K562 (cell line): ENCODE data around the gene CREB3L4. TPM values are rescaled to one million over a fixed set of nuclear protein-coding genes. Genes with fewer than 3 reads are reported as not detected.
A peak's percentile ranks its signal among the peaks of the same experiment; 100 is the strongest.

ENCODE experiments used
- ARNT ChIP-seq, 2 experiments: fragments of 450-650 bp; IDR thresholded peaks; 2 replicates each; pipeline ENCODE4 v1.6.1; 2016; ENCODE audit warnings: mild to moderate bottlenecking in 1 of 2
- BCLAF1 ChIP-seq, 2 experiments: fragments of 450-650 bp in 1 of 2; IDR thresholded peaks; 2 replicates each; pipeline ENCODE4 v1.6.1; 2011 to 2017; ENCODE audit warnings: low read depth in 2 of 2, antibody characterized with exemption in 1 of 2, borderline replicate concordance in 1 of 2, low read length in 1 of 2, mild to moderate bottlenecking in 1 of 2, mixed read lengths in 1 of 2; ENCODE audit not compliant: control insufficient read depth in 1 of 2
- CBFA2T3 ChIP-seq: fragments of 450-650 bp; IDR thresholded peaks from 2 replicates; pipeline ENCODE4 v1.6.1; 2017
- DEAF1 ChIP-seq: fragments of 450-650 bp; formaldehyde crosslinking; IDR thresholded peaks from 2 replicates; pipeline ENCODE4 v1.4.0; 2020; ENCODE audit warnings: mild to moderate bottlenecking, moderate library complexity
- ILF3 ChIP-seq: fragments of 450-650 bp; IDR thresholded peaks from 2 replicates; pipeline ENCODE4 v1.6.1; 2018; ENCODE audit warnings: antibody characterized with exemption, mild to moderate bottlenecking, moderate library complexity, borderline replicate concordance
- KAT2B ChIP-seq: IDR thresholded peaks from one replicate; pipeline ENCODE4 v1.6.1; 2012; ENCODE audit warnings: low read depth, mild to moderate bottlenecking, control low read depth, inconsistent platforms, low read length, moderate library complexity
- KLF13 ChIP-seq: fragments of 450-650 bp; IDR thresholded peaks from 2 replicates; pipeline ENCODE4 v1.6.1; 2016; ENCODE audit warnings: missing genetic modification characterization, low read depth, mild to moderate bottlenecking, missing compliant biosample characterization, moderate library complexity, borderline replicate concordance
- KLF6 ChIP-seq: fragments of 250-450 bp; sonication (Bioruptor Pico); IDR thresholded peaks from 2 replicates; pipeline ENCODE4 v1.4.0; 2020; ENCODE audit warnings: mild to moderate bottlenecking, moderate library complexity, borderline replicate concordance
- SMARCA4 ChIP-seq: fragments of 450-650 bp; IDR thresholded peaks from 2 replicates; pipeline ENCODE4 v1.6.1; 2016
- ZBTB40 ChIP-seq, 2 experiments: fragments of 450-650 bp in 1 of 2; sonication (generic) in 1 of 2; formaldehyde crosslinking in 1 of 2; IDR thresholded peaks; 2 replicates each; pipeline versions ENCODE4 v1.7.1 to v1.9.0; 2016 to 2022; ENCODE audit warnings: inconsistent platforms in 1 of 2, mild to moderate bottlenecking in 1 of 2, missing genetic modification reagents in 1 of 2
- polyA plus RNA-seq, 8 experiments: library from polyadenylated mRNA; depleted of rRNA in 4 of 8; stranded (reverse) in 5 of 8; unstranded in 3 of 8; fragments of >200 nt; fragmentation: Nextera tagmentation in 2 of 8; fragmentation: Illumina TruSeq in 1 of 8; extraction: Ambion mirVana in 2 of 8; extraction: Trizol in 1 of 8; gene quantifications; 2 replicates each; pipeline versions ENCODE4 v1.2.1 to v1.2.3, GENCODE V29; 2011 to 2014; ENCODE audit warnings: inconsistent platforms in 1 of 8, missing spikeins in 1 of 8
- total RNA-seq, 7 experiments: library from RNA; depleted of rRNA in 6 of 7; stranded (reverse); fragments of >200 nt in 6 of 7; fragmentation: Illumina TruSeq in 2 of 7; extraction: Trizol in 2 of 7; gene quantifications; 2 replicates each; pipeline versions ENCODE4 v1.2.1 to v1.2.3, GENCODE V29; 2011 to 2021; ENCODE audit warnings: low replicate concordance in 1 of 7

The CREB3L4 gene
- total and polyA plus RNA-seq, 9 of the 15 experiments (the other 6 are each of a cell fraction or from before 2014, with no cell fraction given): 9.9 to 18.6 (median 13.9) TPM

- peak; percentile 95 for TF ChIP-seq ZBTB40 (IDR thresholded peaks at IDR 0.05)
- no peak for TF ChIP-seq ZBTB40 (CRISPR knock-in tag; IDR thresholded peaks at IDR 0.05)
- no peak for TF ChIP-seq SMARCA4
- peak; percentile 87; the same call in 1 of the 2 replicates for TF ChIP-seq ILF3
- 0 out of 2 replicates have a peak, but pooled peaks have one; percentile 2 for TF ChIP-seq CBFA2T3
- 0 out of 2 replicates have a peak, but pooled peaks have one; percentile 15 for TF ChIP-seq DEAF1 (CRISPR knock-in tag)
- TF ChIP-seq ARNT (IDR thresholded peaks at IDR 0.05): peak; percentile 67 to 76; a peak in 1 of 4 replicates
- TF ChIP-seq BCLAF1 (IDR thresholded peaks at IDR 0.05; ENCODE audit: borderline replicate concordance in 1 of 2, control insufficient read depth in 1 of 2, low read depth in 2 of 2, low read length in 1 of 2): 0 out of 4 replicates have a peak, but pooled peaks of 1 of the 2 experiments have one; percentile 22
- TF ChIP-seq KLF6 (CRISPR knock-in tag): peak; percentile 44; the same call in 1 of the 2 replicates
- no peak for TF ChIP-seq KAT2B
- peak; percentile 36; the same call in 1 of the 2 replicates for TF ChIP-seq KLF13
These were observed 22.9 kb downstream of the CREB3L4 start, which contains the start of gene RPS27 (continued) for GRCh38 chr1:153990468-153991150.
